Left renal cortex interstitium (tissue), 4 donors: ENCODE measurements around the gene IQCK. TPM values are rescaled to one million over a fixed set of nuclear protein-coding genes. Genes with fewer than 3 reads are reported as not detected.
"Not testable (repeated sequence)": the region's sequence is repeated elsewhere in the genome, so short reads cannot be mapped to it uniquely, and the experiment has no call there.

Experiments used
- DNase-seq, 4 donors: peaks; one replicate each; pipeline ENCODE4 v3.0.0-alpha.2; 2013; ENCODE audit warnings: low read depth in 4 of 4, low spot score in 2 of 4, missing footprints in 1 of 4
- polyA plus RNA-seq, 4 donors: library from polyadenylated mRNA; unstranded; fragments of 120-200 nt; gene quantifications; one replicate each; pipeline ENCODE4 v1.2.1, GENCODE V29; 2013; ENCODE audit not compliant: insufficient read length in 4 of 4

IQCK gene
- polyA plus RNA-seq, 4 donors = 44.7 to 49.6 (median 46.6) TPM

DNA sequence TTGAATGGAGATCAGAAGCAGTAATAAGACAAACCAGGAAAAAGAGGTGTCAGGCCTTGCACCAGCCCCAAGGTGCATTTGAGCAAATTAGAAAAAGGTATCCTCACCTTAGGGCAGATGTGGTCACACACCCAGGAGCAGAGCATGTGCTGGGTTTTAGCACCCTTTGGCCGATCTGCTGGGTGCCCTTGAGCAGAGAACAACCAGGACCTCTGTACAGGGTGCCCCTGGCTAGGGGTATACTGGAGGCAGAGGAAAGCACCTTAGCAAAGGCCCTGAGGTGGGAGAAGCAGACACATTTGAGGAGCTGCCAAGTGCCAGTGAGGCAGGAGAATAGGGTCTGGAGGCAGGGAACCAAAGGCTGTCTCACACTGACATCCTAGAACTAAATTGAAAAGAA lies 67.0 kb downstream of the IQCK start:
- no peak for DNase-seq

DNA sequence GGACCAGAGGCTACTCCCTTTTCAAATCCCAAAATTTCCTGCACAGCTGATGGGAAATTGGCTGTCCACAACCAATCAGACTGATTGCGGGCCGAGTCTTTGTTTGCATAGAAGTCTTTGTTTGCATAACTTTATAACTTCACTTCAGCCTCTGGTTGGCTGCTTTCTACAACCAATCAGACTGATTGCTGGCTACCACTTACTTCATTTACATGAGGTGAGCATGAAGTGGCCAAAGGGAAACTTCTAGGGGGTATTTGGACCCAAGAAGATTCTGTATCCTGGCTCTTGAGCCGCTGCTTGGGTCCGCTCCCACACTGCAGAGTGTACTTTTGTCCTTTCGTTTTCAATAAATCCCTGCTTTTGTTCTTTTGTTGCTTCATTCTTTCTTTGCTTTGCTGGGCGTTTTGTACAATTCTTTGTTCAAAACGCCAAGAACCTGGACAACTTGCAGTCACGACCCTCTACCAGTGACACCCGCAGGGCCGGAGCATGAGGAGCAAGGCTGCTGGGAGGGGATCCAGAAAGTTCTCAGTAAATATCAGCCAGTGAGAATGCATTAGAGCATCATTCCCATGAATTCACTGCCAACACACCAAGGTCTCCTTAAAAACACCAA lies 67.5 kb downstream of the IQCK start:
- DNase-seq = no peak

DNA sequence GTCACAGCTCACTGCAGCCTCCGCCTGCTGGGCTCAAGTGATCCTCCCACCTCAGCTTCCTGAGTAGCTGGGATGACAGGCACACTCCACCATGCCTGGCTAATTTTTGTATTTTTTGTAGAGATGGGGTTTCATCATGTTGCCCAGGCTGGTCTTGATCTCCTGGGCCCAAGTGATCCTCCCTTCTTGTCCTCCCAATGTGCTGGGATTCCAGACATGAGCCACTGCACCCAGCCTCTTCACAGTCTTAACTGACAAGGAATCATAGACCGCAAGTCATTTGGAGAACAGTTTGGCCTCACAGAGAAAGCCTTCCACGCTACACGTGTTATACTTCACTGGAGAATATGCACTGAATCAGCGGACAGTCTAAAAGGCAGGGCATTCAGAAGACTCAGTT lies 83.3 kb downstream of the IQCK start:
- not testable (repeated sequence) for DNase-seq

DNA sequence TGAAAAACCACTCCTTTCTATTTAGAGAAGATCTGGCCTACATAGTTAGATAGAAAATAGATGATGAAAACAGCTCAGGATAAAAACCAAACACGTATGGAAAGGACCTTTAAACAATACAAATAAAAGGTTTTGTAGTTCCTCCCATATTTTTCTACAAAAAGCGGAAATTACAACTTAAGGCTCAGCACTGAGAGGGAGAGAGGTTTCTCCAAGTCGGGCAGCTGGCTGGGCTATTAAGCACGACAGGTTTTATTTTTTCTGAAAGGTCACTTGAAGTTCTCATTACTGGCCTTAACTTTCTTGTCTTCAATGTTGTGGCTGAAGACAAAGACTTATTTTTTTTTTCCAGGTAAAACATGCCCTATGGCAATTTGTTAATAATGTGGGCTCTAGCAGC lies 83.8 kb downstream of the IQCK start:
- not testable (repeated sequence) for DNase-seq

DNA sequence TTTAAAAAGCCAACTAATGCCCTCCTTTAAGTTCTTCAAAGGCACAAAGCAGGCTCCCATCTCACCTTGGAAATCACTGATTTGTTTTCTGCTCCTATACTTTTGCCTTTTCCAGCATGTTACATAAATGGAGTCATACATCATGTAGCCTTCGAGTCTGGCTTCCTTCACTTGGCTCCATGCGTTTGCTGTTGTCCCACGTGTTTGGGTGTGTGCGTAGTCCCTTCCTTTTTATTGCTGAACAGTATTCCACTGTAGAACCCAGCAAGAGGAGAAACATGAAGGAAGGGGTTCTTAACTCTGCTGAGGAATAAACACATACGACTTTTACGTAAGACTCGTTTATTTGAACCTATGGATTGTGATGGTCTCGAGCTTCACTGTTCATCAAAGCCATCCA lies 84.5 kb downstream of the IQCK start:
- no peak for DNase-seq

DNA sequence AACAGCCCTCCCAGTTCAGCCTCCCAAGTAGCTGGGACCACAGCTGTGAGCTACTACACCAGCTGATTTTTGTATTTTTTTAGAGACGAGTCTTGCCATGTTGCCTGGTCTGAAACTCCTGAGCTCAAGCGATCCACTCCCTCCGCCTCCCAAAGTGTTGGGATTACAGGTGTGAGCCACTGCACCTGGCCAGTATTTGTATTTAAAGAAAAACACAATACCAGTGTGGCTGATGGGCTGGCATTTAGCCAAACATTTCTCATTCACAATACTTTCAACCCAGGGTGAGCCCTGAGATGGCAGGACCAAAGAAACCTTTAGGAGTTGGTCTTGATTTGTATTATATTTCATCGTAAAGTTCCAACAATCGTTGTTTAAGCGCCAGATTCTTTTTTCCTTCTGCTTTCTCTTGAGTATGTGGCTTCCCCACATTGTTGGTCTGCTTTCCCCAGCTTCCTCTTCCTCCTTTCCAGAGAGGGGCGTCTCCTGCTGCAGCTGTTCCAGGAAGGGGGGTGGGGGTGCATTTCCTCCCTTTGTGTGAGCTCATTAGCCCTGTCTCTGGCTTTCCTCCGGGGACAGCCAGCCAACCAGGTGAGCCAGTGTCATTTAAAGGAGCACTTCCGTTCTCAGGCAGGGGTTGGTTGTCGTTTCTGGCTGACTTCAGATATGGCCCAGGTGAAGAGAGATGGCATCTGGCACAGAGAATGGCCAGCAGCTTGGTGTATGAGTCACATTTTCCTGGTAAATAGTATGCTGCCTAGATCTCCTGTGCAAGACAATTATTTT lies 86.7 kb downstream of the IQCK start:
- no peak for DNase-seq

DNA sequence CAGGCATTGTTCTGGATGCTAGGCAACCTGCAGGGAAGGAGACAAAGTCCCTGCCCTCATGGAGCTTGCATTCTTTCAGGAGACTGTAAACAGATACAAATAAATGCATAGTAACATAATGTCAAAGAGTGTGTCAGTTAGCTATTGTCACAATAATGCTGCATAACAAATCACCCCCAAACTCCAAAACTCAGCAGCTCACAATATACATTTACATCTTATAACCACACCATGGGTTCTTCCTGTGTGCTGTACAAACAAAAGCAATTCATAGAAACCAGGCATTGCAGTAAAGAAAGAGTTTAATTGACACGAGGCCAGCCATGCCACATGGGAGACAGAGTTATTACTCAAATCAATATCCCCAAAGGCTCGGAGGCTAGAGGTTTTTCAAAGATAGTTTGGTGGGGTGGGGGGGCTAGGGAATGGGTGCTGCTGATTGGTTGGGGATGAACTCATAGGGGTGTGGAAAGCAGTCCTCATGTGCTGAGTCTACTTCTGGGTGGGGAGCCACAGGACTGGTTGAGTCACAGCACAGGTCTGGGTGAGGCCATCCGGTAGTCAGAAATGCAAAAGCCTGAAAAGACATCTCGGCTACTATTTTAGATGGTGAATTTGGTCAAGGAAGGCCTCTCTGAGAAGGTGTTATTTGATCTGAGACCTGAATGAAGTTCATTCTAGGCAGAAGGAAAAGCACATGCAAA lies 87.5 kb downstream of the IQCK start:
- no peak for DNase-seq

DNA sequence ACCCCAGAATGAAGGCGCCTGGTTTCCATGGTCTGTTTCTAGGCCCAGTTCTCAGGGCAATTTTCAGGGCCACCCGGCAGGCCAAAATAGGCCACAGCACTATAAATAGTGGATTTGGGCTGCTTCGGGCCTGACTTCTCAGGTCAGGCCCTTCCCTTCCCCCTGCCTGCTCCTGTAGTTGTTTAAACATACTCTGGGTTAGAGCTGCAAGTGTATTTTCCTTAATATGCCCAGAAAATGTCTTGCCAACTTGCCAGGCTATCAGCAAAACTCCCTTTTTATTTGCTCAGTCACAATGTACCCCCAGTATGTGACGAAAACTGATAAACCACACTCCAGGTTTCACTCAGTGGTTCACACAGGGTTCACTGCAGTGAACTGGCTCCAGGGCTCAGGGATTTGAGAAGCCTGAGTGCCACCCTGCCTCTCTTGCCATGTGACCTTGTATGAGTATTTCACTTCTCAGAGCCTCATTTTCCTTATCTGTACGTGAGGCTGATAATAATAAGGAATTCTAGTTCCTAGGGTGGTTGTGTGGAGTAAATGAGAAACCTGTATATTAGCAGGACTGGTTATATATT lies 90.1 kb downstream of the IQCK start:
- DNase-seq = no peak

DNA sequence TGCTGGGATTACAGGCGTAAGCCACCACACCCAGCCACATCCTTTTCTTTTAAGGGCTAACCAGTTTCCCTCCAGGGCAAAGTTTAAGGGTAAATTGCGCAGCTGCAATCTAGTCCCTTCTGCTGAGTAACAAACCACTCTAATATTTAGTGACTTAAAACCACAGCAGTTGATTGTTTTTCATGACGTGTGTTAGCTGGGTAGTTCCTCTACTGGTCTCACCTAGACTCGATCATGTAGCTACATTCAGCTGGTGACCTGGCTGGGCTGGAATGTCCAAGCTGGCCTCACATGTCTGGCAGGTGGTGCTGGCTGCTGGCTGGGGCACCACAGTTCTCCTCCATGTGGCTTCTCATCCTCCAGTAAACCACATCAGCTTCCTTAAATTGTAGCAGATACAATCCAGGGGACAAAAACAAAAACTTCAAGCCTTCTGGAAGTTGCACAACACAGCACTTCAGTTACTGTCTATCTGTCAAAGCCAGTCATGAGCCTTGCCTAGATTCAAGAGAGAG lies 91.1 kb downstream of the IQCK start:
- no peak for DNase-seq

DNA sequence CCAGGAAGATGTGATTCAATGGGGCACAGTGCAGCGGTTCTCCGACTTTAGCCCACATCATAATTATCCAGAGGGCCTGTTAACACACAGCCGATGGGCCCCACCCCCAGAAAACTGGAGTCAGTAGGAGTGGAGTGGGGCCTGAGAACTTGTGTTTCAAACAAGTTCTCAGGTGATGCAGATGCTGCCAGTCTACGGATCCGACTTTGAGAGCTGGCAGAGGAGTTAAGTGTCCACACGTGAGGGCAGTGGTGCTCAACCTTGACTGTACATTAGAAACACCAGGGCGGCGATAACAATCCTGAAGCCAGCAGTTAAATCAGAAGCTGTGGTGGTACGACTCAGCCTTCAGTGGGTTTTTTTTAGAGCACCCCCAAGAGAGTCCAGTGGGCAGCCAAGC lies 91.6 kb downstream of the IQCK start:
- no peak for DNase-seq

DNA sequence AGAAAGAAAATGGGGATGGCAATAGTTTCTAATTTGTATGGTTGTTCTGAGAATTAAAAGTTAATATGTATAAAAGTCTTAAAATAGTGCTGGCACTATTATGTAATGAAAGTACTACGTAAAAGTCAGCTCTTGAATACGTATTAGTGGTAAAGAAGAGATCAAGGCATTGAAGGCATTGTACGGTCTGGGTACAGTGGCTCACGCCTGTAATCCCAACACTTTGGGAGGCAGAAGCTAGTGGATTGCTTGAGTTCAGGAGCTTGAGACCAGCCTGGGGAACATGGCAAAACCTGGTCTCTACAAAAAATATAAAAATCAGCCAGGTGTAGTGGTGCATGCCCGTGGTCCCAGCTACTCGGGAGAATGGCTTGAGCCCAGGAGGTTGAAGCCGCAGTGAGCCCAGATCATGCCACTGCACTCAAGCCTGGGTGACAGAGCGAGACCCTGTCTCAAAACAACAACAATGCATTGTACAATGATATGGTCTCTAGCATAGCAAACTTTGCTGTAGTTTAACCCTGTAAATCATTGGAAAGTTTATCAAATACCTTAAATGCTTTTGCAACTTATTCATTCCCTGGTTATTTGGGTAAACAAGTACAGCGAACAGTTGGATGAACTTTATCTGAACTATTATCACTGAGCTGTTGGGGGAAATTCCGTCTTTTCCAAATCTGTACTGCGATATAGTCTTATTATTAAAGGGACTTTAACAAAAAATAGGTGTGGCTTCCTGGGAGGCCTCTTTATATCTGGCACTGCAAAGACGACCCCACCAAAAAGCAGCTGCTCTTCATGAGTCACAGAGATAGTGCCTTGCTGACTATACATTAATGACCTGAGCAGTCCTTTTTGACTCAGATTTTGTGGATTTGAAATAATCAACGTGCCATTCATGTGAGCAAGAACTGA lies 93.0 kb downstream of the IQCK start:
- DNase-seq = no peak

DNA sequence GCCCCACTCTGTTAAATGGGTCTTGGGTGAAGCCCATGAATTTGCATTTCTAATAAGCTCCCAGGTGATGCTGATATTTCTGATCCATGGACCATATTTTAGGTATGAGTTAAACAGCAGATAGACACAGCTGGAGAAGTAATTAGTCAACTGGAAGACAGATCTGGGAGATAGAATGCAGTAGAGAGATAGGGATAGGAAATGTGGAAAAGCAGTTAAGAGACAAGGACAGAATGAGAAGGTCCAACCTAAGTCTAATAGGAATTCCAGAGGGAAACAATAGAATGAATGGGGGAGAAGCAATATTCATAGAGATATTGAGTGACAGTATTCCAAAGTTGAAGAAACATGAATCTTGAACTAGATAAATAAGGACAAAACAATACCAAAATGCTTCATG lies 94.9 kb downstream of the IQCK start:
- DNase-seq = no peak

DNA sequence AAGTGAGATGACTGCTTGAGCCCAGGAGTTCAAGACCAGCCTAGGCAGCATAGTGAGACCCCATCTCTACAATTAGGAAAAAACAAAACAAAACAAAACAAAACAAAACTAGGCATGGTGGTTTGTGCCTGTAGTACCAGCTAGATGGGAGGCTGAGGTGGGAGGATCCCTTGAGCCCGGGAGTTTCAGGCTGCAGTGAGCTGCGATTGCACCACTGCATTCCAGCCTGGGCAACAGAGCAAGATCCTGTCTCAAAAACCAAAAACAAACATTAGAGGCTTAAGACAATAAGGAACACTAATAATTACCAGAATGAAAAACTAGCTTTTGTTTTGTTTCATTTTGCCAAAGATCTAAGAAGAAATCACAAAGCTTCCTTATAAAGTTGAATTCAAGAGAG lies 97.3 kb downstream of the IQCK start:
- DNase-seq = no peak

DNA sequence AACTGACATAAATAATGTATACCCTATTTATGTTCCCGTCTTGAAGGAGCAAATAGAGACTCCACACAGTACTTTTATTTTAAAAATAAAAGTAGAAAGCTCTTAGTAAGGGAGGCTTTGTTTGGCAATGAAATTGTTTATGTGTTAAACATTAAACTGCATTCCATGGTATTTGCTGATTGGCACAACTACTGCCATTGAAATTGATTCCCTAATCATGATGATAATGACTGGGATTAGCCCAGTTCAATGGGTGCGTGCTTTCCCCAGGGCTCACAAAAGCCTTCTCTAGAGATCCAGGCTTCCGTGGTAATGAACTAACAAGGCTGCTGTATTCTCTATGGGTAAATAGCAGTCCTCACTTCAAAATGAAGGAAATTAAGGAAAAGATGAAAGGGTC lies 99.1 kb downstream of the IQCK start:
- no peak for DNase-seq

DNA sequence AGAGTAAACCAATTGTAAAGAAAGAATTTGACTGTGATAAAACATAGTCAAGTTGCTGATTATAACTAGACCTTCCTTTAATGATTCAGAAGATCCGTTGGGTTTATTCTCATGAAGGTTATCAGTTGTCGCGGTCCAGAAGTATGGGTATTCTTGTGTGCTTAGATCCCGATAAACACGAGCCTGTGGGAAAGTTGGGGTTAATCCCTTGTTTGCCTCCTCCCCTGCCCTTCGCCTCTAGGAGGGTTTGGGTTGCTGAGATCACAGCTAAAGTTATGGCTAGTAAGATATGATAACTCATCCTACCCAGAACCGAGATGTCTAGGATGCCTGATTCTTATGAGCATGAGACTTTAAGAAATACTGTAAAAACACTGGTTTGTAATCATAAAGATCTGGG lies 99.8 kb downstream of the IQCK start:
- DNase-seq = no peak

DNA sequence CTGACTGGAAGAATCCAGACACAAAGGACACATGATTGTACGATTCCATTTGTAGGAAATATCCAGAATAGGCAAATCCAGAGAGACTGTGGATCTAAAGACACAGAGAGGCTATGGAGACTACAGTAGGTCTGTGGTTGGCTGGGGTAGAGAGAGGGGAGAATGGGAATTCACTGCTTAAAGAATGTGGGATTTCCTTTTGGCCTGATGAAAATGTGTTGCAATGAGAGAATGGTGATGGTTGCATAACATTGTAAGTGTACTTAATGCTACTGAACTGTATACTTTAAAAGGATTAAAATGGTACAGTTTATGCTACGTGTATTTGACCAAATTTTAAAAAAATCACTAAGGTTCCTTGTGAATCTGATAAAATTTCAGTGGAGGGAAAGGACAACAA lies 104.5 kb downstream of the IQCK start:
- DNase-seq = no peak

DNA sequence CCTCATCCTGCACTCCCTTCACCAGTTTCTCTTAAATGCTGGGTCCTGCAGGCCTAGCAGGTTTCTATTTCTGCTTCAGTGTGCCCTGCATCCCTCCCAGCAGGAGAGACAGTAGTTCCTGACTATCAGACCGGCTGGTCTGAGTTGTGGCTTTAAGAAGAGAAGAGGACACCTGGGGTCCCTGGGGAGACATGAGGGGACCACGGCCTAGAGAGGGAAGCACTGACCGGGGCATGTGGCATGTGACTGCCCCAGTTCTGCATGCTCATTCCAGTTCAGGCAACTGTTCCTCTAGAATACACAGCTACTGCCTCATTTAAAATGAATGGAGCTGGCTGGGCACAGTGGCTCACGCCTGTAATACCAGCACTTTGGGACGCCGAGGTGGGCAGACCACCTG lies 105.3 kb downstream of the IQCK start:
- DNase-seq = no peak

DNA sequence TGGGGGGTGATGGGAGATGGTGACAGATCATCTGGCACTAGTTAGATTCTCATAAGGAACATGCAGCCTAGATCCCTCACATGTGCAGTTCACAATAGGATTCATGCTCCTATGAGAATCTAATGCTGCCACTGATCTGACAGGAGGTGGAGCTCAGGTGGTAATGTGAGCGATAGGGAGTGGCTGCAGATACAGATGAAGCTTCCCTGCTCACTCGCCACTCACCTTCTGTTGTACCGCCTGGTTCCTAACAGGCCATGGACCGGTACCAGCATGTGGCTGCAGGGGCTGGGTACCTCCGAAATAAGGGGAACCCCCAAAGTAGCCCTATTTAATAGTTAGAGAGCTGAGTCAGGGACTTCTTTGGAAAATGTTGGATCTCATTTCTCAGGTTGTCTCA lies 106.1 kb downstream of the IQCK start:
- DNase-seq = no peak

DNA sequence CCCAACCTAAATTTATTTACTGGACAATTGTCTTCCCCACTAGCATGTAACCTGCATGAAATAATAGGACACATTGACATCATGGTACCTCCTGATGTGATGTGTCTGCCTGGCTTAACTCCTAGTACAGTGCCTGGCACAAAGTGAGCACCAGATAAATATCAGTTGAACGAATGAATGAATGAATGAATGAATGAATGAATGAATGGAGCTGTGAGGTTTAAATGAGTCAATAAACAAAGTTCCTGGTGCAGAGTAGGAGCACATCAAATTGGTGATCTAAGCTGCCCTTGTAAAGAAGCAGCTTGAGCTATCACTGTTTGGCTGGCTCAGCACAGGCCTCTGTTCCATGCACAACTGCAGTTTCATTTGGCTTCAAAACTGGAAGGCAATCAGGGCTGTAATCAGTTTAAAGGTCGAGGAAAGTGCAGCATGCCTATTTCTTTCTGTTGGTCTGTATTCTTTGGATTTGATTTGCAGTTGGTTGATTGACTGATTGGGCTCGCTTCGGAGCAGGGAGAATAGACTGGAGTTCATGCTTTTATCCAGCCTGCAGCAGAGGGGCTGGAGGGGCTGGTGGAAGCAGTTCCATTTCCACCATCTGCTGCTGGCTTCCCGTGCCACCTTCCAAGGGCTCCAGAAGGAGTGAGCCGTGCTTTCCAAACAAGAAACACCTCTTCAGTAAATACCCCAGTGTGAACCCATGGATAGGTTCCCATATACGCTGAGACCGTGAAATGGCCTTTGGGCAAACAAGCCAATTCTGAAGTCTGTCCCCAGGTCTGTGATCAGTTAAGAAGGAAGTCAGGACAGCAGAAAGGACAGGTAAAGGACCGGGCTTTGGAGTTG lies 112.0 kb downstream of the IQCK start:
- no peak for DNase-seq
